ENCODE data around the gene ZP3. TPM values are rescaled to one million over a fixed set of nuclear protein-coding genes. Genes with fewer than 3 reads are reported as not detected.
"Not testable (repeated sequence)": the region's sequence is repeated elsewhere in the genome, so short reads cannot be mapped to it uniquely, and the experiment has no call there.

The ZP3 gene
- total RNA-seq, 1 donor from 2014 or later, result 6.0 TPM

GRCh38 chr7:76430211-76430610, 5.5 kb downstream of the ZP3 start:
- Histone ChIP-seq H3K36me3 (ENCODE audit: control insufficient read depth, insufficient read depth, low read length) (no peaks in the 10 kb centered on the region), H3K4me3 (ENCODE audit: low read depth, low read length) (no peak overlapping the region), H3K27me3 (ENCODE audit: control insufficient read depth, insufficient read depth, low read length) (no peaks in the 10 kb centered on the region)
- DNase-seq (ENCODE audit: low read depth), result no peak
- TF ChIP-seq CTCF (IDR thresholded peaks at IDR 0.05; ENCODE audit: insufficient read depth, low read length, poor library complexity, severe bottlenecking), result no peak

- no peak for DNase-seq (ENCODE audit: low read depth)
- no peak overlapping the region for H3K4me3 ChIP-seq (ENCODE audit: low read depth, low read length)
- TF ChIP-seq CTCF (IDR thresholded peaks at IDR 0.05; ENCODE audit: insufficient read depth, low read length, poor library complexity, severe bottlenecking), result no peak
Measured at GRCh38 chr7:76430836-76431235, 6.1 kb downstream of the ZP3 start.

GRCh38 chr7:76437873-76438272, 13.1 kb downstream of the ZP3 start:
- H3K27me3 ChIP-seq (ENCODE audit: control insufficient read depth, insufficient read depth, low read length); H3K36me3 ChIP-seq (ENCODE audit: control insufficient read depth, insufficient read depth, low read length); H3K4me3 ChIP-seq (ENCODE audit: low read depth, low read length): not testable (repeated sequence)
- TF ChIP-seq CTCF (IDR thresholded peaks at IDR 0.05; ENCODE audit: insufficient read depth, low read length, poor library complexity, severe bottlenecking), result peak; percentile 61
- peak; percentile 70 for DNase-seq (ENCODE audit: low read depth)

More at GRCh38 chr7:76430836-76431235, 6.1 kb downstream of the ZP3 start:
- H3K27me3 ChIP-seq (ENCODE audit: control insufficient read depth, insufficient read depth, low read length), result no peaks in the 10 kb centered on the region
- H3K36me3 ChIP-seq (ENCODE audit: control insufficient read depth, insufficient read depth, low read length), result no peaks in the 10 kb centered on the region

- not testable (repeated sequence) for H3K27me3 ChIP-seq (ENCODE audit: control insufficient read depth, insufficient read depth, low read length); H3K36me3 ChIP-seq (ENCODE audit: control insufficient read depth, insufficient read depth, low read length); DNase-seq (ENCODE audit: low read depth); H3K4me3 ChIP-seq (ENCODE audit: low read depth, low read length)
Measured at GRCh38 chr7:76439120-76439888, 14.6 kb downstream of the ZP3 start.

GRCh38 chr7:76440404-76440803, 15.7 kb downstream of the ZP3 start:
- not testable (repeated sequence) for DNase-seq (ENCODE audit: low read depth); H3K4me3 ChIP-seq (ENCODE audit: low read depth, low read length); H3K36me3 ChIP-seq (ENCODE audit: control insufficient read depth, insufficient read depth, low read length); H3K27me3 ChIP-seq (ENCODE audit: control insufficient read depth, insufficient read depth, low read length)

GRCh38 chr7:76441792-76442191, 17.0 kb downstream of the ZP3 start:
- DNase-seq (ENCODE audit: low read depth); H3K27me3 ChIP-seq (ENCODE audit: control insufficient read depth, insufficient read depth, low read length); H3K4me3 ChIP-seq (ENCODE audit: low read depth, low read length); H3K36me3 ChIP-seq (ENCODE audit: control insufficient read depth, insufficient read depth, low read length): not testable (repeated sequence)

- H3K27me3 ChIP-seq (ENCODE audit: control insufficient read depth, insufficient read depth, low read length); DNase-seq (ENCODE audit: low read depth); H3K36me3 ChIP-seq (ENCODE audit: control insufficient read depth, insufficient read depth, low read length); H3K4me3 ChIP-seq (ENCODE audit: low read depth, low read length): not testable (repeated sequence)
Measured at GRCh38 chr7:76442664-76443446, 18.1 kb downstream of the ZP3 start.

- H3K27me3 ChIP-seq (ENCODE audit: control insufficient read depth, insufficient read depth, low read length); DNase-seq (ENCODE audit: low read depth); H3K36me3 ChIP-seq (ENCODE audit: control insufficient read depth, insufficient read depth, low read length); H3K4me3 ChIP-seq (ENCODE audit: low read depth, low read length): not testable (repeated sequence)
Measured at GRCh38 chr7:76443846-76444245, 19.1 kb downstream of the ZP3 start.

- not testable (repeated sequence) for DNase-seq (ENCODE audit: low read depth); H3K4me3 ChIP-seq (ENCODE audit: low read depth, low read length); H3K27me3 ChIP-seq (ENCODE audit: control insufficient read depth, insufficient read depth, low read length); H3K36me3 ChIP-seq (ENCODE audit: control insufficient read depth, insufficient read depth, low read length)
Measured at GRCh38 chr7:76445577-76446008, 20.8 kb downstream of the ZP3 start.

- DNase-seq (ENCODE audit: low read depth), result not testable (repeated sequence)
Measured at GRCh38 chr7:76457017-76457416, 32.3 kb downstream of the ZP3 start.

GRCh38 chr7:76458504-76458903, 33.8 kb downstream of the ZP3 start:
- not testable (repeated sequence) for H3K4me3 ChIP-seq (ENCODE audit: low read depth, low read length); H3K36me3 ChIP-seq (ENCODE audit: control insufficient read depth, insufficient read depth, low read length); DNase-seq (ENCODE audit: low read depth); H3K27me3 ChIP-seq (ENCODE audit: control insufficient read depth, insufficient read depth, low read length)

More at GRCh38 chr7:76457017-76457416, 32.3 kb downstream of the ZP3 start:
- not testable (repeated sequence) for H3K27me3 ChIP-seq (ENCODE audit: control insufficient read depth, insufficient read depth, low read length); H3K36me3 ChIP-seq (ENCODE audit: control insufficient read depth, insufficient read depth, low read length); H3K4me3 ChIP-seq (ENCODE audit: low read depth, low read length)
